ENCODE results near the gene SLC34A2.

Gene SLC34A2

GRCh38 chr4:25700661-25701060 is 45.0 kb downstream of the SLC34A2 start:
- TF ChIP-seq, protein P1, sequence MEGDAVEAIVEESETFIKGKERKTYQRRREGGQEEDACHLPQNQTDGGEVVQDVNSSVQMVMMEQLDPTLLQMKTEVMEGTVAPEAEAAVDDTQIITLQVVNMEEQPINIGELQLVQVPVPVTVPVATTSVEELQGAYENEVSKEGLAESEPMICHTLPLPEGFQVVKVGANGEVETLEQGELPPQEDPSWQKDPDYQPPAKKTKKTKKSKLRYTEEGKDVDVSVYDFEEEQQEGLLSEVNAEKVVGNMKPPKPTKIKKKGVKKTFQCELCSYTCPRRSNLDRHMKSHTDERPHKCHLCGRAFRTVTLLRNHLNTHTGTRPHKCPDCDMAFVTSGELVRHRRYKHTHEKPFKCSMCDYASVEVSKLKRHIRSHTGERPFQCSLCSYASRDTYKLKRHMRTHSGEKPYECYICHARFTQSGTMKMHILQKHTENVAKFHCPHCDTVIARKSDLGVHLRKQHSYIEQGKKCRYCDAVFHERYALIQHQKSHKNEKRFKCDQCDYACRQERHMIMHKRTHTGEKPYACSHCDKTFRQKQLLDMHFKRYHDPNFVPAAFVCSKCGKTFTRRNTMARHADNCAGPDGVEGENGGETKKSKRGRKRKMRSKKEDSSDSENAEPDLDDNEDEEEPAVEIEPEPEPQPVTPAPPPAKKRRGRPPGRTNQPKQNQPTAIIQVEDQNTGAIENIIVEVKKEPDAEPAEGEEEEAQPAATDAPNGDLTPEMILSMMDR (IDR thresholded peaks at IDR 0.05; ENCODE audit: low read depth, low read length) = no peak
- DNase-seq (ENCODE audit: low read depth in 2 of 2) = no peak
- no peak overlapping the region for H3K4me3 ChIP-seq (replicated peaks in 1 of 2; ENCODE audit: low read depth in 2 of 2, low read length in 2 of 2)

DNA sequence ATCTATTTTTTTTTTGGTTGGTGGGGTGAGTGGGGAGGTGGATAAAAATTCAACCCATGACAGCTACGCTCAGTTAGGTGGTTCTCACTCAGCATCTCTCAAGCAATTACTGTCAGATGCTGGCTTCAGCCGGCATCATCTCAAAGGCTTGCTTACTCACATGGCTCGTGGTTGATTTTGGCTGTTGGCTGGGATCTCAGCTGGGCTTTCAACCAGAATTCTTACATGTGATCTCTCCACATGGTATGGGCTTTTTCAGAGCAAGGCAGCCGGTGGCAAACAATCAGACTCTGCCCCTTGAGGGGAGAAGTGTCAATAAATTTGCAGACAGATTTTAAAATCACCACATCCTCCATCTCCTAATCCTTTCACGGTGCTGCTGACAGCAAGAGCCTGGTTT is 47.2 kb downstream of the SLC34A2 start:
- TF ChIP-seq, protein P1 (IDR thresholded peaks at IDR 0.05; ENCODE audit: low read depth, low read length) = no peak
- DNase-seq (ENCODE audit: low read depth in 2 of 2) = peak; percentile 72 to 75
- no peak overlapping the region for H3K4me3 ChIP-seq (replicated peaks in 1 of 2; ENCODE audit: low read depth in 2 of 2, low read length in 2 of 2)

DNA sequence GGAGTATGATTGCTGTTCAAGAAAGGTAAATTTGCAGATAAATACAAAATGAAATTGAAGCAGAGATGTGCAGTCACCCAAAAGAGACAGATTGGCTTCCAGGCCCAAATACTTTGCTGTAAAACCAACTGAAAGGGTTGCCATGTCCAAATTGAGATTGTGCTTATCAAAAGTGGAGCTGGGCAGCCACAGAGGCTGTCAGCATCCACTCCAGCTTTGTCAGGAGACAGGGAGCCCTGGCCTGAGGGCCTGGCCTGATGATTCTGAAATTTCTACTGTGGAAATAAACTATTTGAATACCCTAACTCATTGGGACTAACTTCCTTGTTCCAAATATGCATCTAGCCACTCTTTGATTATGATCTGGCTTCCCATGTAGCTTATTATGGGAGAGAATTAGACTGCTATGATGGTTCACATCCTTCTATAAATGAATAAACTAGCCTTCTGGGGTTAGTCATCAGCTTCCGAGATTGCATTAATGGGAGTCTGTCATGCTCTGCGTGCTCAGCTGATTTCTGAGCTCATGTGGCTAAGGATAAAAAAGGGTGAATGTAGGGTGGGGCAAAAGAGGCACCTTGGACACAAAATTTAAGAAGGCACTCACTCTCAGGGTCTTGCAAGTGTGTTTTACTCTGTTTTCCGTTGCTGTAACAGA is 48.2 kb downstream of the SLC34A2 start:
- TF ChIP-seq, protein P1 (IDR thresholded peaks at IDR 0.05; ENCODE audit: low read depth, low read length) = no peak
- no peak overlapping the region for H3K4me3 ChIP-seq (replicated peaks in 1 of 2; ENCODE audit: low read depth in 2 of 2, low read length in 2 of 2)
- peak in 1 of 2 donors; percentile 48 for DNase-seq (ENCODE audit: low read depth in 2 of 2)

- DNase-seq (ENCODE audit: low read depth in 2 of 2) = no peak
- TF ChIP-seq, protein P1 (IDR thresholded peaks at IDR 0.05; ENCODE audit: low read depth, low read length) = no peak
These were observed 48.9 kb downstream of the SLC34A2 start for GRCh38 chr4:25704516-25704915.

GRCh38 chr4:25710637-25711036 is 55.0 kb downstream of the SLC34A2 start:
- TF ChIP-seq, protein P1 (IDR thresholded peaks at IDR 0.05; ENCODE audit: low read depth, low read length) = no peak
- DNase-seq (ENCODE audit: low read depth in 2 of 2) = no peak
- no peak overlapping the region for H3K4me3 ChIP-seq (replicated peaks in 1 of 2; ENCODE audit: low read depth in 2 of 2, low read length in 2 of 2)

More at GRCh38 chr4:25704516-25704915, 48.9 kb downstream of the SLC34A2 start:
- H3K4me3 ChIP-seq (replicated peaks in 1 of 2; ENCODE audit: low read depth in 2 of 2, low read length in 2 of 2) = no peak overlapping the region

DNA sequence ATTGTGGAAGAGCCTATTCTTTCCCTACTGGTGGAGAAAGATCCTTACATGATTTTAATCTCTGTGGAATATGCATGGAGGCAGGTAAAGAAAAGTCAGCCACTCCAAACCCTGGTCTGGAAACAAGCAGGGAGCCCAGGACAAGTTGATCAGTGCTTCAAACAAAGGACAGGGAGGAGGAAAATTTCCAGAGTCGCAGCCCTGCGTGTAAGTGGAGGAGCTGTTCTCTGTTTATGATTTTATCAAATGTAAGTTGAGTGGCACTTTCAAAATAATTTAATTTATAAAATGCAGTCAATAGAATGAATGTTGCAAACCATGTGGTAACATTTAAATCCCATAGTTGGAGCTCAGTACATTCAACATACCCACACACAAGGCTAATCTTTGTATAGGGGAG is 57.0 kb downstream of the SLC34A2 start:
- no peak overlapping the region for H3K4me3 ChIP-seq (replicated peaks in 1 of 2; ENCODE audit: low read depth in 2 of 2, low read length in 2 of 2)
- no peak for DNase-seq (ENCODE audit: low read depth in 2 of 2)
- TF ChIP-seq, protein P1 (IDR thresholded peaks at IDR 0.05; ENCODE audit: low read depth, low read length) = no peak

DNA sequence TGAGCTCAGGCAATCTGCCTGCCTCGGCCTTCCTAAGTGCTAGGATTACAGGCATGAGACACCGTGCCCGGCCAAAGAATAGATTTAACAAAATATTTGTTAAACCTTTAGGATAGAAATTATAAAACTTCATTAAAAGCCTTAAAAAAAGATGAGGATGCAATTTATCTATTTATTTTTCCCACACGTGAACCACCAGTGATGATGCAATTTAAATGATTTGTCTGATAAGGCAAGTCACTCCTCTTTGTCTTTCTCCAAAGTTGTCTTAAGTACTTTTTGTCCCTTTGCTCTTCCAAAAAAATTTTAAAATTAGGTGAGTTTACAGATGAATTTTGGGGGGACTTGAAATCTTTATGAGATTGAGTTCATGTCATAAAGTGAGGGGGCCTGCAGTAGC is 58.2 kb downstream of the SLC34A2 start:
- TF ChIP-seq, protein P1 (IDR thresholded peaks at IDR 0.05; ENCODE audit: low read depth, low read length) = no peak
- H3K4me3 ChIP-seq (replicated peaks in 1 of 2; ENCODE audit: low read depth in 2 of 2, low read length in 2 of 2) = no peak overlapping the region
- no peak for DNase-seq (ENCODE audit: low read depth in 2 of 2)
